Spleen (tissue), 11 donors: ENCODE results near the gene RUSC2. TPM values are rescaled to one million over a fixed set of nuclear protein-coding genes. Genes with fewer than 3 reads are reported as not detected.
"Not testable (repeated sequence)": the region's sequence is repeated elsewhere in the genome, so short reads cannot be mapped to it uniquely, and the experiment has no call there.

Source experiments
- DNase-seq: peaks from one replicate; pipeline ENCODE4 v3.0.0-alpha.2; 2020
- H3K27ac ChIP-seq, 8 donors: fragments of 200-600 bp; sonication (generic) in 7 of 8; 1 replicate in 4 of 8; 2 replicates in 4 of 8; pipeline versions ENCODE4 v1.5.0 to v1.8.0; 2016 to 2021; ENCODE audit warnings: inconsistent platforms in 4 of 8, mild to moderate bottlenecking in 4 of 8, moderate library complexity in 1 of 8
- H3K27me3 ChIP-seq, 7 donors: fragments of 200-600 bp; sonication (generic) in 6 of 7; replicated peaks in 1 of 7; 1 replicate in 4 of 7; 2 replicates in 3 of 7; pipeline versions ENCODE4 v1.5.0 to v1.8.0; 2016 to 2021; ENCODE audit warnings: inconsistent platforms in 3 of 7, mild to moderate bottlenecking in 1 of 7
- H3K36me3 ChIP-seq, 6 donors: fragments of 200-600 bp; sonication (generic) in 5 of 6; 1 replicate in 4 of 6; 2 replicates in 2 of 6; pipeline versions ENCODE4 v1.5.0 to v1.8.0; 2016 to 2021; ENCODE audit warnings: inconsistent platforms in 2 of 6
- H3K4me1 ChIP-seq, 6 donors: fragments of 200-600 bp; sonication (generic) in 5 of 6; 1 replicate in 3 of 6; 2 replicates in 3 of 6; pipeline versions ENCODE4 v1.5.0 to v1.8.0; 2016 to 2021; ENCODE audit warnings: inconsistent platforms in 3 of 6
- H3K4me3 ChIP-seq, 8 donors: fragments of 200-600 bp; sonication (generic) in 7 of 8; 1 replicate in 4 of 8; 2 replicates in 4 of 8; pipeline versions ENCODE4 v1.5.0 to v1.8.0; 2016 to 2021; ENCODE audit warnings: inconsistent platforms in 4 of 8, mild to moderate bottlenecking in 4 of 8, moderate library complexity in 2 of 8
- H3K9me3 ChIP-seq, 8 donors: fragments of 200-600 bp; sonication (generic) in 7 of 8; 1 replicate in 4 of 8; 2 replicates in 4 of 8; pipeline versions ENCODE4 v1.5.0 to v1.8.0; 2016 to 2021; ENCODE audit warnings: inconsistent platforms in 4 of 8
- POLR2A ChIP-seq, 3 donors: fragments of 450-650 bp; IDR thresholded peaks; one replicate each; pipeline ENCODE4 v1.5.1; 2017; ENCODE audit warnings: antibody characterized with exemption in 3 of 3, mild to moderate bottlenecking in 1 of 3
- POLR2AphosphoS5 ChIP-seq, 3 donors: sonication (generic); formaldehyde crosslinking; IDR thresholded peaks; one replicate each; pipeline ENCODE4 v1.5.1; 2017; ENCODE audit warnings: antibody characterized with exemption in 3 of 3
- WGBS, 5 donors: extraction: QIAGEN DNeasy Blood & Tissue Kit in 3 of 5; methylation state at CpG; one replicate each; pipeline versions ENCODE4 v1.1.5 to v1.1.7; 2013 to 2018; 5-methylcytosine and 5-hydroxymethylcytosine counted together
- intact Hi-C: fragments of 100-400 bp; cut with DNase I; formaldehyde crosslinking; loops from one replicate; pipeline ENCODE4 v1.15.0; 2023; ENCODE audit warnings: low total_unique reads
- polyA plus RNA-seq, 3 donors: library from polyadenylated mRNA; stranded (reverse); fragments of 200-250 nt; gene quantifications; one replicate each; pipeline ENCODE4 v1.2.1, GENCODE V29; 2013
- total RNA-seq, 7 donors: library from RNA; depleted of rRNA in 3 of 7; stranded (reverse); fragments of >200 nt in 3 of 7; fragmentation: NEBNext Ultra II Directional in 4 of 7; extraction: Animal tissue kit (Norgen Biotek cat#: 25700) in 4 of 7; gene quantifications; one replicate each; pipeline versions ENCODE4 v1.1.0 to v1.2.1, GENCODE V29; 2016 to 2021
- TF ChIP-seq, protein P1 (sequence below), 11 experiments: fragments of 200-600 bp in 7 of 11; fragments of 450-650 bp in 4 of 11; sonication (generic) in 4 of 11; IDR thresholded peaks in 8 of 11; conservative IDR thresholded peaks in 3 of 11; 1 replicate in 7 of 11; 2 replicates in 4 of 11; pipeline versions ENCODE4 v1.4.0 to v1.8.0; 2016 to 2021; ENCODE audit warnings: antibody characterized with exemption in 11 of 11, inconsistent platforms in 4 of 11, mild to moderate bottlenecking in 1 of 11
- donor health status: healthy with polysubstance abuse.
- donor health status: DM: no; HTN: no; CAD: no; lungs with moderate emphysema.
- donor health status: DM: no; HTN: no; CAD: no.
- donor health status: Bipolar disorder and iron deficiency.
- donor health status: healthy.
- donor health status: DM: no; HTN: no; CAD: no.
- donor health status: DM: yes; HTN: yes; CAD: no.

The RUSC2 gene
- total and polyA plus RNA-seq, 10 donors, result 2.5 to 41.9 (median 14.7) TPM

DNA sequence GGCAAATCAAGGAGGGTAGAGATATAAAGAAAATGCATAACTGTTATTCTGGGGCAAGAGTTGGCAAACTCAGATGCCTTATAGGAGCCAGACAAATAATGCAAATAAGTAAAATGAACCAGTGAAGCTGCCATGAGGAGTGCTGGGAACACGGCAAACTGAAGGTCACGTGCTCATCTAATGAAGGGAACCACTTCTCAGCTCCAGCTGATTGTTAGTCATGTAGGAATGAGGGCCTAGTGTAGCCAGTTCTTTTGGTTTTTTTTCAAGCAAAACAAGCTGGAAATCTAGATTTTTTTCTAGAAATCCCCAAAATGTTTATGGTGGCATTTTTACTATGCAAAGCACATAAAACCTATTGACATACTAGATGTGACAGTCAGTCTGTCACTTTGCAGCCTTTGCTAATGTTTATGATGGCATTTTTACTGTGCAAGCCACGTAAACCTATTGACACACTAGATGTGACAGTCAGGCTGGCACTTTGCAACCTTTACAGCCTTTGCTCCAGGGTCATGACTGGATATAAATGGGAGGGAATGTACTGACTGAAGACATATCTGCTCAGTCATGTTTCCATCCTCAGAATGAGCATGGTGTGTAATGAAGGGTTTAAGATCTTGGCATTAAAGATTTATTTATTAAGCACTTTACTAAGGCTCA is 39.4 kb downstream of the RUSC2 start:
- H3K27ac ChIP-seq, result peak overlapping the region in 1 of 8 donors; percentile 19
- no peaks in the 10 kb centered on the region for H3K27me3 ChIP-seq
- no peaks in the 10 kb centered on the region for H3K9me3 ChIP-seq
- WGBS, 5 donors, result 71 to 93% (median 78%) methylated on average over 3 of the region's 3 CpGs
- intact Hi-C loops, result no loop called here
- H3K4me3 ChIP-seq, result no peak overlapping the region
- no peaks in the 10 kb centered on the region for H3K36me3 ChIP-seq
- TF ChIP-seq, protein P1, sequence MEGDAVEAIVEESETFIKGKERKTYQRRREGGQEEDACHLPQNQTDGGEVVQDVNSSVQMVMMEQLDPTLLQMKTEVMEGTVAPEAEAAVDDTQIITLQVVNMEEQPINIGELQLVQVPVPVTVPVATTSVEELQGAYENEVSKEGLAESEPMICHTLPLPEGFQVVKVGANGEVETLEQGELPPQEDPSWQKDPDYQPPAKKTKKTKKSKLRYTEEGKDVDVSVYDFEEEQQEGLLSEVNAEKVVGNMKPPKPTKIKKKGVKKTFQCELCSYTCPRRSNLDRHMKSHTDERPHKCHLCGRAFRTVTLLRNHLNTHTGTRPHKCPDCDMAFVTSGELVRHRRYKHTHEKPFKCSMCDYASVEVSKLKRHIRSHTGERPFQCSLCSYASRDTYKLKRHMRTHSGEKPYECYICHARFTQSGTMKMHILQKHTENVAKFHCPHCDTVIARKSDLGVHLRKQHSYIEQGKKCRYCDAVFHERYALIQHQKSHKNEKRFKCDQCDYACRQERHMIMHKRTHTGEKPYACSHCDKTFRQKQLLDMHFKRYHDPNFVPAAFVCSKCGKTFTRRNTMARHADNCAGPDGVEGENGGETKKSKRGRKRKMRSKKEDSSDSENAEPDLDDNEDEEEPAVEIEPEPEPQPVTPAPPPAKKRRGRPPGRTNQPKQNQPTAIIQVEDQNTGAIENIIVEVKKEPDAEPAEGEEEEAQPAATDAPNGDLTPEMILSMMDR (IDR thresholded peaks at IDR 0.05 in 8 of 11, conservative IDR thresholded peaks at IDR 0.05 in 3 of 11), result no peak
- no peak for TF ChIP-seq POLR2AphosphoS5 (IDR thresholded peaks at IDR 0.05)
- TF ChIP-seq POLR2A (IDR thresholded peaks at IDR 0.05), result no peak
- DNase-seq, result no peak
- peaks cover 9 to 74% (median 28%) of the 10 kb centered on the region in 6 donors for H3K4me1 ChIP-seq

DNA sequence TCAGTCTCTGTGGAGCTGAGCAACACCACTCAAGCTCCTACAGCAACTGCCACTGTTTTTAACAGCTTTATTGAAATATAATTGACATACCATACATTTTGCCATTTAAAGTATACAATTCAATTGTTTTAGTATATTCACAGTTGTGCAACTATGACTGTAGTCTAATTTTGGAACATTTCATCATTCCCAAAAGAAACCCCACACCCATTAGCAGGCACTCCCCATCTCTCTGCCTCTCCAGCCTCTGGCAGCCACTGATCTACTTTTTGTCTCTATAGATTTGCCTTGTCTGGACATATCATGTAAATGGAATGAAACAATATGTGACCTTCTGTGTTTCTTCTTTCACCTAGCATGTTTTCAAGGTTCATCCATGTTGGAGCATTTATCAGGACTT is 43.5 kb downstream of the RUSC2 start:
- Histone ChIP-seq H3K27ac (no peak overlapping the region), H3K9me3 (no peaks in the 10 kb centered on the region), H3K27me3 (no peaks in the 10 kb centered on the region), H3K4me1 (peaks cover 3 to 69% (median 14%) of the 10 kb centered on the region in 6 donors), H3K4me3 (no peak overlapping the region), H3K36me3 (no peaks in the 10 kb centered on the region)
- DNase-seq, result no peak
- intact Hi-C loops, result no loop called here
- TF ChIP-seq POLR2AphosphoS5 (IDR thresholded peaks at IDR 0.05) (no peak), POLR2A (IDR thresholded peaks at IDR 0.05) (no peak)
- TF ChIP-seq, protein P1 (IDR thresholded peaks at IDR 0.05 in 8 of 11, conservative IDR thresholded peaks at IDR 0.05 in 3 of 11), result no peak

- H3K27me3 ChIP-seq, DNase-seq, intact Hi-C loops, H3K4me3 ChIP-seq, H3K27ac ChIP-seq, H3K36me3 ChIP-seq, H3K9me3 ChIP-seq: not testable (repeated sequence)
- WGBS, 5 donors, result 60 to 91% (median 86%) methylated on average over 3 of the region's 3 CpGs
- H3K4me1 ChIP-seq, result peaks cover 3 to 72% (median 18%) of the 10 kb centered on the region in 6 donors
Measured at GRCh38 chr9:35534921-35535320, 45.0 kb downstream of the RUSC2 start.

DNA sequence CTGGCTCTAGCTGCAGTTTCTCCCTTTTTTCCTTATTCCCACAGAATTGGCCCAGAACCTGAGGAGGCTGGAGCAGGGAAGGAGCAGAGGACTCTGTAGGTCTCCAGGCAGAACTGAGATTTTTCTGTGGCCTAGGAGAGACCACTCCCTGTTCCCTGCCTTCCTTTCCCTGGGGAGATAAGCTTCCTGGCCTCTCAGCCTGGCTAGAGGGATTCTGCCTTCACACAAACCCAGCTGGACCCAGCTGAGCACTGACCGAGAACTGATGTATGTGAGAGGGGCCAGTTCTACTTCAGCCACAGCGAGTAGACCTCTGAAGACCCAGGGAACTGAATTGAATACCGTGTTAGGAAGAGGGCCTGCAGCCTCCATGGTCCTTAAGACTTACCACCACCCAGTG is 48.0 kb downstream of the RUSC2 start:
- no peak for DNase-seq
- Histone ChIP-seq H3K4me1 (peaks cover 3 to 61% (median 17%) of the 10 kb centered on the region in 6 donors), H3K36me3 (no peaks in the 10 kb centered on the region), H3K4me3 (peak overlapping the region in 2 of 8 donors; percentile 41 to 59), H3K27ac (peak overlapping the region; percentile 44 to 88 (median 82)), H3K9me3 (no peaks in the 10 kb centered on the region), H3K27me3 (no peaks in the 10 kb centered on the region)
- intact Hi-C loops, result no loop called here
- 61 to 100% (median 70%) methylated on average over 2 to 3 of the region's 3 CpGs; no CpG with 5 or more reads in 1 of the 5 donors for WGBS, 5 donors
- TF ChIP-seq POLR2AphosphoS5 (IDR thresholded peaks at IDR 0.05) (no peak), POLR2A (IDR thresholded peaks at IDR 0.05) (no peak)
- TF ChIP-seq, protein P1 (IDR thresholded peaks at IDR 0.05 in 8 of 11, conservative IDR thresholded peaks at IDR 0.05 in 3 of 11), result no peak
